Measurements from ENCODE around the gene CTNNA1.
"Not testable (repeated sequence)": the region's sequence is repeated elsewhere in the genome, so short reads cannot be mapped to it uniquely, and the experiment has no call there.

The CTNNA1 gene

GRCh38 chr5:138725818-138726416 lies 27.3 kb upstream of the CTNNA1 start:
- DNase-seq: no peak

- no peak for DNase-seq
These were observed 26.4 kb upstream of the CTNNA1 start for GRCh38 chr5:138726848-138727247.

- not testable (repeated sequence) for DNase-seq
These were observed 22.7 kb upstream of the CTNNA1 start for GRCh38 chr5:138730496-138730895.

GRCh38 chr5:138732466-138732865 lies 20.8 kb upstream of the CTNNA1 start:
- no peak for DNase-seq

GRCh38 chr5:138732933-138733332 lies 20.3 kb upstream of the CTNNA1 start:
- DNase-seq: no peak

GRCh38 chr5:138733509-138733908 lies 19.7 kb upstream of the CTNNA1 start:
- DNase-seq: no peak

- DNase-seq: no peak
These were observed 16.9 kb upstream of the CTNNA1 start for GRCh38 chr5:138736293-138736692.

GRCh38 chr5:138737494-138738265 lies 15.5 kb upstream of the CTNNA1 start:
- no peak for DNase-seq

- DNase-seq: no peak
These were observed 14.8 kb upstream of the CTNNA1 start for GRCh38 chr5:138738399-138738798.

- no peak for DNase-seq
These were observed 13.3 kb upstream of the CTNNA1 start for GRCh38 chr5:138739938-138740337.

- DNase-seq: no peak
These were observed 9.7 kb upstream of the CTNNA1 start for GRCh38 chr5:138743484-138743883.

- DNase-seq: no peak
These were observed 8.0 kb upstream of the CTNNA1 start for GRCh38 chr5:138745268-138745667.

GRCh38 chr5:138748630-138749081 lies 4.6 kb upstream of the CTNNA1 start:
- no peak for DNase-seq

- DNase-seq: not testable (repeated sequence)
These were observed 1.9 kb upstream of the CTNNA1 start for GRCh38 chr5:138751344-138751743.

GRCh38 chr5:138752341-138752950 lies 779 bp upstream of the CTNNA1 start:
- DNase-seq: no peak

GRCh38 chr5:138753794-138754698 lies 821 bp downstream of the CTNNA1 start:
- peak in 1 of 2 donors; percentile 45 for DNase-seq

GRCh38 chr5:138754699-138755057 lies 1.5 kb downstream of the CTNNA1 start:
- no peak for DNase-seq

- DNase-seq: no peak
These were observed 2.0 kb downstream of the CTNNA1 start for GRCh38 chr5:138755084-138755748.

GRCh38 chr5:138757061-138757776 lies 4.0 kb downstream of the CTNNA1 start:
- DNase-seq: no peak

GRCh38 chr5:138760448-138761110 lies 7.4 kb downstream of the CTNNA1 start:
- no peak for DNase-seq

- DNase-seq: not testable (repeated sequence)
These were observed 7.9 kb downstream of the CTNNA1 start for GRCh38 chr5:138761115-138761514.

All from CD4-positive, alpha-beta T cell treated with Interleukin-1 beta for 1 hour (primary cell).